Glomerular visceral epithelial cell (primary cell): ENCODE results near the gene GLS.
"Not testable (repeated sequence)": the region's sequence is repeated elsewhere in the genome, so short reads cannot be mapped to it uniquely, and the experiment has no call there.

ENCODE experiments used
- DNase-seq: peaks from one replicate; pipeline ENCODE4 v3.0.0-alpha.2; 2016; ENCODE audit errors: extremely low spot score

Gene GLS

GRCh38 chr2:190880378-190881083 is at the start of gene GLS:
TSS of gene GLS (plus strand) at chr2:190880821. CDS start at chr2:190881085, 264 bp downstream.
- peak; percentile 99 for DNase-seq

- DNase-seq = no peak
Observed at GRCh38 chr2:190831941-190832340, 48.7 kb upstream of the GLS start.

- no peak for DNase-seq
Observed at GRCh38 chr2:190834890-190835208, 45.8 kb upstream of the GLS start.

- DNase-seq = peak; percentile 90
Observed at GRCh38 chr2:190835303-190835930, 45.2 kb upstream of the GLS start.

GRCh38 chr2:190836767-190837166 is 43.9 kb upstream of the GLS start:
- no peak for DNase-seq

- peak; percentile 82 for DNase-seq
Observed at GRCh38 chr2:190837420-190837819, 43.2 kb upstream of the GLS start.

- DNase-seq = peak; percentile 69
Observed at GRCh38 chr2:190837952-190838361, 42.7 kb upstream of the GLS start.

GRCh38 chr2:190838492-190838910 is 42.1 kb upstream of the GLS start:
- peak; percentile 92 for DNase-seq

- no peak for DNase-seq
Observed at GRCh38 chr2:190840569-190841172, 40.0 kb upstream of the GLS start.

- peak; percentile 57 for DNase-seq
Observed at GRCh38 chr2:190841707-190842505, 38.7 kb upstream of the GLS start.

GRCh38 chr2:190842606-190843104 is 38.0 kb upstream of the GLS start:
- no peak for DNase-seq

- DNase-seq = peak; percentile 75
Observed at GRCh38 chr2:190843890-190844699, 36.5 kb upstream of the GLS start.

GRCh38 chr2:190844700-190845401 is 35.8 kb upstream of the GLS start:
- peak; percentile 59 for DNase-seq

- DNase-seq = peak; percentile 97
Observed at GRCh38 chr2:190846746-190847145, 33.9 kb upstream of the GLS start.

GRCh38 chr2:190847504-190848081 is 33.0 kb upstream of the GLS start:
- no peak for DNase-seq

GRCh38 chr2:190849774-190850173 is 30.8 kb upstream of the GLS start:
- DNase-seq = peak; percentile 86

- DNase-seq = not testable (repeated sequence)
Observed at GRCh38 chr2:190853022-190853421, 27.6 kb upstream of the GLS start.

GRCh38 chr2:190853531-190854383 is 26.9 kb upstream of the GLS start:
- DNase-seq = no peak

GRCh38 chr2:190854726-190855125 is 25.9 kb upstream of the GLS start:
- no peak for DNase-seq
